ENCODE results near the gene AACS.

Gene AACS

DNA sequence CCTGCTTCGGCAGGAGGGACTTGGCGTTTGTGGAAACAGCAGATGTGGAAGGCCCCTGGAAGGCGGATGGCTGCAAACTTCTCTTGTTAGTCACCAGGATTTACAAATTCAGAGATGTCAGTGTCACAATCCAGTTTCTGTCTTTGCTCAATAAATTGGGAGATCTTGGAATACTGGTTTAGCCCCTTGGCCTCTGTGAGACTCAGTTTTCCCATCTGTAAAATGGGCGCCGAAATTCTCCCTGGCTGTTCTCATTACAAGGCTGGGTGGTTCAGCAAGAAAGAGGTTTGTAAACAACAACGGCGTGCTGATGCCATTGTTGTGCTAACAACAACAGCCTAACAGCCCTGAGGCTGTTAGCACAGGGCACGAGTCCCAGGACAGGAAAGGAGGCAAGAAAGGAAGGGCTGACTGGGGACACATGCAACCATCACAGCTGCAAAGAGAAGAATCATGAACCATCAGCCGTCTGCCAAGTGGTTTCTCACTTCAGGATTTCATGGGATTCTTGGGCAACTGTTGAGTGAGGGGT is 127.5 kb downstream of the AACS start:
- no peak for DNase-seq (ENCODE audit: low spot score)
- TF ChIP-seq, protein P1, sequence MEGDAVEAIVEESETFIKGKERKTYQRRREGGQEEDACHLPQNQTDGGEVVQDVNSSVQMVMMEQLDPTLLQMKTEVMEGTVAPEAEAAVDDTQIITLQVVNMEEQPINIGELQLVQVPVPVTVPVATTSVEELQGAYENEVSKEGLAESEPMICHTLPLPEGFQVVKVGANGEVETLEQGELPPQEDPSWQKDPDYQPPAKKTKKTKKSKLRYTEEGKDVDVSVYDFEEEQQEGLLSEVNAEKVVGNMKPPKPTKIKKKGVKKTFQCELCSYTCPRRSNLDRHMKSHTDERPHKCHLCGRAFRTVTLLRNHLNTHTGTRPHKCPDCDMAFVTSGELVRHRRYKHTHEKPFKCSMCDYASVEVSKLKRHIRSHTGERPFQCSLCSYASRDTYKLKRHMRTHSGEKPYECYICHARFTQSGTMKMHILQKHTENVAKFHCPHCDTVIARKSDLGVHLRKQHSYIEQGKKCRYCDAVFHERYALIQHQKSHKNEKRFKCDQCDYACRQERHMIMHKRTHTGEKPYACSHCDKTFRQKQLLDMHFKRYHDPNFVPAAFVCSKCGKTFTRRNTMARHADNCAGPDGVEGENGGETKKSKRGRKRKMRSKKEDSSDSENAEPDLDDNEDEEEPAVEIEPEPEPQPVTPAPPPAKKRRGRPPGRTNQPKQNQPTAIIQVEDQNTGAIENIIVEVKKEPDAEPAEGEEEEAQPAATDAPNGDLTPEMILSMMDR (IDR thresholded peaks at IDR 0.05; ENCODE audit: extremely low read depth, missing control alignments) = no peak

Measured in GM20000 (cell line).